GM20000 (cell line): ENCODE results near the gene PLEKHH2.
A peak's percentile ranks its signal among the peaks of the same experiment; 100 is the strongest.
"Not testable (repeated sequence)": the region's sequence is repeated elsewhere in the genome, so short reads cannot be mapped to it uniquely, and the experiment has no call there.

Experiments used
- DNase-seq: peaks from one replicate; pipeline ENCODE4 v3.0.0; 2012; ENCODE audit warnings: low spot score
- TF ChIP-seq, protein P1 (sequence below): IDR thresholded peaks from 2 replicates; pipeline ENCODE4 v1.5.1; 2012; ENCODE audit warnings: mild to moderate bottlenecking, control low read depth; ENCODE audit errors: extremely low read depth, missing control alignments

PLEKHH2 gene

DNA sequence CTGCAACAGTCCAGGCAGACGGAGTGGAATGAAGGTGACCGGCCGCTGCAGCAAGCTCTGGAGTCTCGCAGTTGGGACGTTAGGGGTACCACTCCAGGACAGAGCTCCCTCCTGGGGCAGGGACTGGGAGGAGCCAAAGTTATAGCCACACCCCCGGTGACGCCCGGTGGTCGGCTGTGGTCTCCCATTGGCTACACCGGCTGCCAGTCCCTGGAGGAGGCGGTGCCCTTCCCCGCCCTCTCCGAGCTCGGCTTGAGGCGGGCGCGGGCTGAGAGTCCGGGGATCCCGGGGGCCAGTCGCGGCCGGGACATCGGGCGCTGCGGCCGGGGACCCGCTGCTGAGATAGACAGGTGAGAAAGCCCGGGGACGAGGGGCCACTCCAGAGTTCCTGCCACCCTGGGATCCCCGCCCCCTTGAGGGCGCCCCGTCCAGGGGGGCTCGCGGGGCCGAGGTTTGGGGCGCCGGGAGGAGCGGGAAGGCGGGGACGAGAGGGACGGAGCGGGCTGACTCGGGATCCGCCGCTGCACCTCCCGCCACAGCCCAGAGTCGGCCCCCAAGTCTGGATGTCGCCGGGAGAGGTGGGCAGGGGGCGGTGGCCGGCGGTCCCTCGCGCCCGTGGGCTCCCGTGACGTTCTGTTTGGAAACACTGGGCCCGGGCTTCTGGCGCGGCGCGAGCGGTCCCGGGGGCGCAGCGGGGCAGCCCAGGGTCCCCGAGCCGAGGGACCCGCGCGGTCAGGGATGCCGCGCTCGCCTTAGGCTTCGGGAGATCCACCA lies at the start of gene PLEKHH2:
Gene PLEKHH2, plus strand, starts transcription at position 231 of the 774 bp plus-strand sequence. CDS start 7,414 bp downstream, outside the sequence.
- TF ChIP-seq, protein P1, sequence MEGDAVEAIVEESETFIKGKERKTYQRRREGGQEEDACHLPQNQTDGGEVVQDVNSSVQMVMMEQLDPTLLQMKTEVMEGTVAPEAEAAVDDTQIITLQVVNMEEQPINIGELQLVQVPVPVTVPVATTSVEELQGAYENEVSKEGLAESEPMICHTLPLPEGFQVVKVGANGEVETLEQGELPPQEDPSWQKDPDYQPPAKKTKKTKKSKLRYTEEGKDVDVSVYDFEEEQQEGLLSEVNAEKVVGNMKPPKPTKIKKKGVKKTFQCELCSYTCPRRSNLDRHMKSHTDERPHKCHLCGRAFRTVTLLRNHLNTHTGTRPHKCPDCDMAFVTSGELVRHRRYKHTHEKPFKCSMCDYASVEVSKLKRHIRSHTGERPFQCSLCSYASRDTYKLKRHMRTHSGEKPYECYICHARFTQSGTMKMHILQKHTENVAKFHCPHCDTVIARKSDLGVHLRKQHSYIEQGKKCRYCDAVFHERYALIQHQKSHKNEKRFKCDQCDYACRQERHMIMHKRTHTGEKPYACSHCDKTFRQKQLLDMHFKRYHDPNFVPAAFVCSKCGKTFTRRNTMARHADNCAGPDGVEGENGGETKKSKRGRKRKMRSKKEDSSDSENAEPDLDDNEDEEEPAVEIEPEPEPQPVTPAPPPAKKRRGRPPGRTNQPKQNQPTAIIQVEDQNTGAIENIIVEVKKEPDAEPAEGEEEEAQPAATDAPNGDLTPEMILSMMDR = no peak
- peak; percentile 96 for DNase-seq

DNA sequence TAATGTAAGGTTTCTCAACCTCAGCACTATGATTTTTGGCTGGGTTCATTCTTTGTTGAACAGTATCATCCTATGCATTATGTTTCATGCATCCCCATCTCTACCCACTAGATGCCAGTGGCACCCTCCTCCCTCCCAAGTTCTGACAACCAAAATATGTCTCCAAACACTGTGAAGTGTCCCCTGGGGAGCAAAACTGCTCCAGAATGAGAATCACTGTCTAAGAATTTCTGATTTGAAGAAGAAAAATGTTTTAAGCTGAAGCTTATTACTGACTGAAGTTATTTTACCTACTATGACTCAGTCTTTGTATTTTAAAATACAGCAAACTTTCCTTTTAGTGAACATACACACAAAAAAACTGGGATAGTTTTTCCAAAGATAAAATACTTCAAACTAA lies 44.6 kb upstream of the PLEKHH2 start:
- no peak for DNase-seq
- TF ChIP-seq, protein P1 = no peak

DNA sequence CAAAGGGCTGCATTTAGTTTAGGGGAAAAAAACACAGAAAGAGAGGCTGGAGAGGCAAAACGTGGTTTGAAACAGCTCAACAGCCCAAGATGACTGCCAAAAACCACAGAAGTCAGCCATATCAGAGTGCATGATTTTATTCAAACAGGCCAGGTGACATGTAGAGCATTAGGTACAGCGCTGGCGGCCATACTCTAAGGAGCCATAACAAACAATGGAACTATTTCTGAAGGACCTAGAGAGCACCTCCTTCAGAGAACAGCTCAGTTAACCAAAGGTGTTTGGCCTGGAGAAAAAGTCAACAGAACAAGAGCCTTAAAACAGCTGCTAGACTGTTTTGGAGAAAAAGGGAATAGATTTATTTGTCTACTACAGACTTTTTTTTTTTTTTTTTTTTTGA lies 43.8 kb upstream of the PLEKHH2 start:
- TF ChIP-seq, protein P1 = no peak
- no peak for DNase-seq

DNA sequence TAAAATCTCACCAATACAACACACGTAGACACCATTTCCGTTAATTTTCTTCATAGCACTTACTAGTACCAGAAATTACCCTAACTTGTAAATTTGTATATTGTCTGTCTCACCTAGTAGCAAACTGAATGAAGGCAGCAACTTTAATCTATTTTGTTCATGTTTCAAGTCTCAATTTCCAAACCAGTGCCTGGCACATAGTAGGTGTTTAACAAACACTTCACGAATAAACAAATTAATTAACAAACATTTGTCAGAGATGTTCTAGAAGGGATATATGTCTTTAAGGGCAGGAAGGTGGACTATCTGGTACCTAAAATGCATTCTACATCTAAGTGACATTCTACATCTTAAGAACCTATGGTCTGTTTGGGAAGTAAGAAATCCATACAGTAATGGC lies 42.2 kb upstream of the PLEKHH2 start:
- TF ChIP-seq, protein P1 = no peak
- DNase-seq = no peak

DNA sequence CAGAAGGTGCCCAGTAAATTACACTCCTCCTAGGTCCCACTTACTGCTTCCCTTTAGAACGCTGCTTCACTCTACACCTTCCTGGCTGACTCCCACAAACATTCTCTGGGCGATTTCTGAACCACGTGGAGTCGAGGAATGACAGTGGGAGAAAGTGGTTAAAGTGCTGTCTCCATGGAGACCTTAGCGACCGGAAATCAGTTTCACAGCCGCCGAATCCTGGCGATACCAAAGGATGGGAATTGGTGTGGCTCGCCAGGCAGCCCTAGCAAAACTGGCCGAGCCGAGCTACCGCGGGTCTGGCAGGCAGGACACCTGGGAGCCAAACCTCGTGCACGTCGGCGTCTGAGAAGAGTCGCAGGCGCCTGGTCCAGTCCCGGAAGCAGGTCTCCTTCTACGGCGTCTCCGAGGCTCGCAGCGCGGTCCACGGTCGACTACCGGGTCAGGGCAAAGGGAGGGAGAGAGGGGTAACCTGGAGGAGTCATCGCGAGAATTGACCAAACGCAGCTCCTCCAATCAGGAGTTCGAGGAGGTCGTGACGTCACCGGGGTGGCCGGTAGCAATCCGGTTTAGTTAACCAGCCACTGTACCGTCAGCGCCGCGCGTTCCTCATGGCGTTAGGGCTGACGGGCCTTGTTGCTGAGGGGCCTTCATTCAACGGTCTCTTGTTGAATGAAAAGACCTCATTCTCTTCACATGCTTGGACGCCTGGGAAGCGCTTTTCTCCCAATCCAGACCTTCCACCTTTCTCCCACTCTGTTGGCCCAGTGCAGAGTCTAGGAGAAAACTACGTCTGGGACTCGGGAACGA lies 41.3 kb upstream of the PLEKHH2 start, which contains the start of gene THADA:
Gene THADA, minus strand, starts transcription at position 436 of the 810 bp plus-strand sequence. CDS start 3,646 bp downstream, outside the sequence.
- TF ChIP-seq, protein P1 = no peak
- DNase-seq = peak; percentile 93

DNA sequence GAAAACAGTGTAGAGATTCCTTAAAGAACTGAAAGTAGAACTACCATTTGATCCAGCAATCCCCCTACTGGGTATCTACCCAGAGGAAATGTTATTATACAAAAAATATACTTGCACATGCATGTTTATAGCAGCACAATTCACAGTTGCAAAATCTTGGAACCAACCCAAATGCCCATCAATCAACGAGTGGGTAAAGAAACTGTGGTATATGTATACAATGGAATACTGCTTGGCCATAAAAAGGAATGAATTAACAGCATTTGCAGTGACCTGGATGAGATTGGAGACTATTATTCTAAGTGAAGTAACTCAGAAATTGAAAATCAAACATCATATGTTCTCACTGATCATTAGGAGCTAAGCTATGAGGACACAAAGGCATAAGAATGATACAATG lies 36.5 kb upstream of the PLEKHH2 start:
- DNase-seq = not testable (repeated sequence)

DNA sequence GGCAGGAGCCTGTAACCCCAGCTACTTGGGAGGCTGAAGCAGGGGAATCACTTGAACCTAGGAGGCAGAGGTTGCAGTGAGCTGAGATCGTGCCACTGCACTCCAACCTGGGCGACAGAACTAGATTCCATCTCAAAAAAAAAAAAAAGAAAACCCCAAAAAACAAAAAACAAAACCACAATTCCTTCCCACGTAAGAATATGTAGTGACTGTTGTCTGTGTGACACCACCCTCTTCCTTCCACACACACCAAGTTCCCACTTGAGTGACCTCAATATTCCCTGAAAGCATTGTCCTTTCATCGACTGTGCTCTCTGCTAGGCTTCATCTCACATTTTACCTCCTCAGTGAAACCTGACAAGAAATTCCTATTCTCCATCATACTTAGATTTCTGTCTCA lies 32.4 kb upstream of the PLEKHH2 start:
- TF ChIP-seq, protein P1 = no peak
- no peak for DNase-seq
